Peyer's patch (tissue), 4 donors: ENCODE measurements around the gene TRIM22.

Experiments used
- CTCF ChIP-seq, 6 experiments: fragments of 450-650 bp in 4 of 6; fragments of 200-600 bp in 2 of 6; sonication (generic) in 1 of 6; IDR thresholded peaks; one replicate each; pipeline ENCODE4 v1.5.1; 2017 to 2019; ENCODE audit warnings: antibody characterized with exemption in 6 of 6, mild to moderate bottlenecking in 3 of 6, moderate library complexity in 1 of 6
- POLR2A ChIP-seq, 2 donors: fragments of 450-650 bp; IDR thresholded peaks; one replicate each; pipeline ENCODE4 v1.5.1; 2017; ENCODE audit warnings: antibody characterized with exemption in 2 of 2, mild to moderate bottlenecking in 2 of 2, moderate library complexity in 2 of 2

- no peak for TF ChIP-seq CTCF (IDR thresholded peaks at IDR 0.05)
- no peak for TF ChIP-seq POLR2A (IDR thresholded peaks at IDR 0.05)
These were observed 49.6 kb upstream of the TRIM22 start for GRCh38 chr11:5639953-5640352.
